Fibroblast of the conjunctiva (primary cell): ENCODE measurements around the gene POLR1E.
A peak's percentile ranks its signal among the peaks of the same experiment; 100 is the strongest.

Experiments used
- DNase-seq: peaks from one replicate; pipeline ENCODE4 v3.0.0-alpha.2; 2010; ENCODE audit warnings: low read depth

Gene POLR1E

DNA sequence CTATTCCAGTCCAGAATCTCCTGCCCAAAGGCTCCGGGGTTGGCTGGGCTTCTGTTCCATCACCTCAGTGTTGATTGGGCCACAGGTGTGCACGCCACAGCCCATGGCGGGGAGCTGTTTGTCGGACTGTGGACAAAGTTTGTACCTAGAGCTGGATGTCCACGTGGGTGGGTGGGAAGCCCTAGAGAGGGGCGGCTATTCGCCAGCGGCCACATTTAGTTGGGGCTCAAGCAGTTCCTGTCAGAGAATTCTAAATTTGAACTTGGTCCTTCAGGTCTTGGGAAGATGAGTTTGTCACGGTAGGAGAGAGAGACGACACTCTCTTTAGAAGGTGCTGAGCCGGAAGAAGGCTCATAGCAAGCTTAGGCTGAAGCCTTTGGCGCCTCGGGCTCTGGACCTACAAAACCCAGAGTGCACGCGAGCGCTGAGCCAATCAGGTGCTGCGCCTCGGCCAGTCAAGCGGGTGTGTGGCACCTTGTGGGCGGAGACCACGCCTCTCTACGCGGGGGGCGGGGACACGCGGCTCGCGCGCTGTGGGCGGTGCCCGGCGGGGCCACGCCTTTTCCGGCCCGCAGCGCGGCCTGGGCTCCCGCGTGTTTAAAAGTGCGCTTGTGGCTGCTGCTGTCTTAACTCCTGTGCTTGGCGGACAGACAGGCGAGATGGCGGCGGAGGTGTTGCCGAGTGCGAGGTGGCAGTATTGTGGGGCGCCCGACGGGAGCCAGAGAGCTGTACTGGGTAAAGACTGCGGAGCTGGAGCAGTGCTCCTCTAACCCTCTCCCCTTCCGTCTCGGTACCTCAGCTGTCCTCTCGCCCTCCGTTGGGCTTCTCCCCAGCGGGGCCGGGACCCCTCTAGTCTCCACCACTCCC is at the start of gene POLR1E:
POLR1E (plus strand) TSS at position 560 of the 867 bp plus-strand sequence; CDS start at position 660, 100 bp downstream.
- DNase-seq: peak; percentile 82

DNA sequence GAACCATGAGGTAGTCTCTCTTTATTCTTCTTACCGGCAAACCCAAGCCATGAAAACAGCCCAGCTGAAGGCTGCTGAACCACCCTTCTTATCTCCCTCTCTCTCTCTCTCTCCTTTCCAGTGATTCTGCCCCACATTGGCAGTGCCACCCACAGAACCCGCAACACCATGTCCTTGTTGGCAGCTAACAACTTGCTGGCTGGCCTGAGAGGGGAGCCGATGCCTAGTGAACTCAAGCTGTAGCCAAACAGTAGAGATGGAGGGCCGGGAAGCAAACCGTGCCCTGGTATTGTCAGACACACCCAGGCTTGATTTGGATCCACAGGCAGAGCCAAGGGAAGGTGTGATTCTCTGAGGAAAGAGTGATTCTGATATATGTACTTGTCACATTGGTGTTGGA is 49.2 kb upstream of the POLR1E start:
- DNase-seq: no peak

- DNase-seq: no peak
Measured at GRCh38 chr9:37437010-37437409, 48.7 kb upstream of the POLR1E start.

DNA sequence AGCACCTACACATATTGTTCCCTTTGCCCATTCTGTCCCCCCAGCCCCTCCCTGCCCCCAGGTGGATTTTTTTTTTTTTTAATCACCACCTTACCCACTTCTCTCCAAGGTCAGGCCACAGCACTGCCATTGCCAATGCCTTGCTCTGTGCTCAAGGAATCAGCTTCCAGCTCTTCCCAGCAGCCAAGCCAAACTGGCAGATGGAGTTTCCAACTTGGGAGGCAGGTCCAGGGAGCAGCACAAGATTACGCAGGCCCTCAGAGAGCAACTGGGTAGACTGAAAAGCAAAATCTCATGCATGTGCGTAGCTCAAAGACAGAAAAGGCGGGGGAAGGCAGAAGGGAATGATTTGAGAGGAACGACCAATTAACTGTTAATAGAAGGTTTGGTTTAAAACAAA is 48.1 kb upstream of the POLR1E start:
- no peak for DNase-seq

- DNase-seq: no peak
Measured at GRCh38 chr9:37438359-37438758, 47.4 kb upstream of the POLR1E start.

DNA sequence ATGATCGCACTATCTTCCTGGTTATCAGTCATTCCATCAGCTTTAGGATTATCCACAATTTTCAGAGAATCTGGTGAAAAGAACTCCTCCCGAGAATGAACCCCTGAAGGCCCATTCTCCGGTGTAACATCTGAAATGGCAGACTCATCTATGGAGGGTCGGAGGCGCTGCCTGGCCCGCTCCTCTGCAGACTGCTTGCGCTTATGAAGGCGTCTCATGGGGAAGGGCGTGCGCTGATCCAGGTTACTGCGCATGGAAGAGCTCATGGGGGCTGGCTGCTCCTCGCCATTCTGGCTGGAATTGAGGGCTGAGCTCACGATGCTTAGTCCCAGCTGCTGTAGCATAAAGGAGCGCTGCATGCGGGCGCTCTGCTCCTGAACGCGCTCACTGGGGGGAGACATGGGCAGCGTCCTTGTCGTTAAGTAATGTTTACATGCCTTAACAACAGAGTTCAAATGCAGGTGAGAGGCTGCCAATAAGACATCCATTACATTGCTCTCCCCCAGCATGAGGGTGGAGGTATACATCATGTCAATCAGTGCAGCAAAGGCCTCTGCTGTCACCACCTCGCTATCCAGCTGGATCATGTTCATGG is 43.9 kb upstream of the POLR1E start:
- no peak for DNase-seq

- no peak for DNase-seq
Measured at GRCh38 chr9:37442556-37442955, 43.2 kb upstream of the POLR1E start.

GRCh38 chr9:37443566-37443965 is 42.2 kb upstream of the POLR1E start:
- no peak for DNase-seq

DNA sequence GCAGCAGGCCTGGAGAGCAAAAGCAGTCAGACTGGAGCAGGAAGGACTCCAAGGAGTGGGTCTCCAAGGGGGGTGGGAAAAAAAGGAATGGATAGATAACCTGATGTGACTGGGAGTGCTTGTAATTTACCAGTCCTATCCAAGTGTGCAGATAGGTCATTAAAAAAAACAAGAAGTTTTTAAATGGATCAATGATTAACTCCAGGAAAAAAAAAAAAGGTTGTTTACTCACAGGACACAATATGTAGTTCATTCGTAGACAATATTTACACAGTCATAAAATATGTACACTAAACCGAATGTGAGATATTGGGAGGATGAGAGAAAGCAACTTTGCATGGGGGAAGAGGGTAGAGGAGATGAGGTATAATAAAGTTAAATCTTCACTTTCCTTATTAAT is 40.9 kb upstream of the POLR1E start:
- DNase-seq: no peak

- DNase-seq: no peak
Measured at GRCh38 chr9:37445832-37446231, 39.9 kb upstream of the POLR1E start.

DNA sequence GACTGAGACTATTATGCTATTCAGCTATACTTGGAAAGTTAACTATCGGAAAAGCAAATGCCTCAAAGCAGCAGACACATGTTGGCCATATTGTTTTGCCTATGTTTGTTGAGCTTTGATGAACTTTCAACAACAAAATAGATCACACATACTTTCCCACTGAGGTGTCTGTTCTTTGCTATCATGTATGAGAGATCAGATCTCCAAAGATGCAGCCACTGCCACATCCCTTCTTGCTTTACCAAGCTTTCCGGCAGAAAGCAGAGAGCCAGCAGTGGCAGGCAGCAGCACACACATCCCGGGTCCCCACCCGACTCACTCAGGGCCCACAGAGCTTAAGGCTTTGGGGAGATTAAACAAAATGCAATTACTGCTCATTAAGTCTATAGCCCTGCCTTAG is 39.3 kb upstream of the POLR1E start:
- DNase-seq: no peak

DNA sequence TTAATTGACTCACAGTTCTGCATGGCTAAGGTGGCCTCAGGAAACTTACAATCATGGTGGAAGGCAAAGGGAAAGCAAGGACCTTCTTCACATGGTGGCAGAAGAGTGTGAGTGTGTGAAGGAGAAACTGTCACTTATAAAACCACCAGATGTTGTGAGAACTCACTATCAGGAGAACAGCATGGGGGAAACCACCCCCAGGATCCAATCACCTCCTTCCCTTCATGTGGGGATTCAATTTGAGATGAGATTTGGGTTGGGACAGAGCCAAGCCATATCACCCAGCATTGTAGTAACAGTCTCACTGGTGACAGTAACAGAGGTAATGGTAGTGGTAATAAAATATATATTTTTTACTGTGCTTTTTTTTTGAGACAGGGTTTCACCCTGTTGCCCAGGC is 38.6 kb upstream of the POLR1E start:
- no peak for DNase-seq

DNA sequence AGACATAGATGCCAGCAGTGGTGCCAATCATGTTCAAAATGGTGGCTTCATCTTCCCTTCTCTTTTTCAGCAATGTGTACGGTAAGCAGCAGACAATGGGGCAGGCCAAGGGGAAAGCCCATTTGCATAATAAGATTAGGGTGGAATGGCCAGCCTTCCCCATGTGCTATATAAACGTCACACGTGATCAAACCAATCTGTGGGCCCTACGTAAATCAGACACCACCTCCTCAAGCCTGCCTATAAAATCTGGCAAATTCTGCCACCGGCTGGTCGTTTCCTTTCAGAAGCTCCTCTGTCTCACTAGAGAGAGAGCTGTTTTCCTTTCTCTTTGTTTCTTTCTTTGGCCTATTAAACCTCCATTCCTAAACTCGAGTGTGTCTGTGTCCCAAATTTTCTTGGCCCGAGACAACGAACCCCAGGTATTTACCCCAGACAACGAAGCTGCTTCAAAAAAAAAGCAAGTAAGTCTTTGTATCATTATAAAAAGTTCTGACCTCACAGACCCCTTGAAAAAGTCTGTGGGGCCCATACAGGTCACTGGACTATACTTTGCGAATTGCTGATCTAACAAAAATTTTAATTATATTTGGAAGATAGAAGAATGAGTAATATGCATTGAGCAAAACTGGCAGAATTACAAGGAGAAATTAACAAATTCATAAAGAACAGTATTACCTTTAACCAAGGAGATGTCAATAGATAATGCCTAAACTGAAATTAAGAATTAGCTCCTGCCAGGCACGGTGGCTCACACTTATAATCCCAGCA is 35.7 kb upstream of the POLR1E start:
- no peak for DNase-seq

DNA sequence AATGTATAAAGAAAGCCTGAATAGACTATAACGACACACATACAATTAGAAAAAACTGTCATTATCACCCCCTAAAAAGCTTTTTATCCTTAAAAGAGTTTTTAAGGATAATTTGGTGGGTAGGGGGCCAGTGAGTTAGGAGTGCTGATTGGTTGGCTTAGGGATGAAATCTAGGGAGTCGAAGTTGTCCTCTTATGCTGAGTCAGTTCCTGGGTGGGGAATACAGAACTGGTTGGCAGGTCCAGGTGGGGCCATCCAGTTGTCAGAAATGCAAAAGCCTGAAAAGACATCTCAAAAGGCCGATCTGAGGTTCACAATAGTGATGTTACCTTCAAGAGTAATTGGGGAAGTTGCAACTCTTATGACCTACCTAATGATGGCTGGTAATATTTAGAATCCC is 34.1 kb upstream of the POLR1E start:
- no peak for DNase-seq

- DNase-seq: no peak
Measured at GRCh38 chr9:37452611-37453010, 33.1 kb upstream of the POLR1E start.

DNA sequence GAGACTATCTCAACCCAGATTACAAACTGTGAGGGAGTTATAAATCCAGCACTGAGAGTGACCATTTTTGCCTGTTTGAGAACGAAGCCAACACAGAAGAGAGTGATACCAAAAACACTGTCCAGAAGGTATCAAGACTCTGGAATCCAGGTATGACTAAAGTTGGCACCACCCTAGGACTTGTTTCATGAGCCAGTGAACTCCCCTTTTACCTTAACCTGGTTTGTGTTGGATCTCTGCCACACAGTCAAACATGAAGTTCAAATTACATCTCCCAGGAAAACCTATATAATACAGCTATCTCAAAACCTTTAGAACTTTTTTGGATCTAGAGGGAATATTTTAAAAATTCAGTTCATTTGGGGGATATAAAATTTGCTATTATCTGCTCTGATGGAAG is 31.9 kb upstream of the POLR1E start:
- no peak for DNase-seq

GRCh38 chr9:37454238-37454637 is 31.5 kb upstream of the POLR1E start:
- DNase-seq: no peak

- DNase-seq: no peak
Measured at GRCh38 chr9:37455884-37456647, 29.7 kb upstream of the POLR1E start.

- no peak for DNase-seq
Measured at GRCh38 chr9:37456817-37457216, 28.9 kb upstream of the POLR1E start.

DNA sequence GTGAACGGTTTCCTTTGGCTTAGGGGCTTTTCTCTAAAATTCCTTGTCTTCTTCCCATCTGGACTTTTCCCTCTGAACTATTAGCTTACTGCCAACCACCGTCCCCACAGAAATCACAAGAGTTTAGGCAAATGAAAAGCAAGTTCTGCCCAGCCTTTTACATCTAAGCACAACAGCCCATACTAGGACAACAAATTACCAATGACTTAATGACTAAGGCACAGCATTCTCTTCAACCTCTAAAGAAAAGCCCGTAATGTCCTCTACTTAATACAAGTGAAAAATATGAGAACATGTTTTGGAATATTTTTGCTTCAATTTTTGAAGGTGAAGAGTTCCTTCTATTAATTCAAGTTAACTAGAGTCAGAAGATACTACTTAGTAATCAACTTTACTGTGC is 21.7 kb upstream of the POLR1E start:
- DNase-seq: no peak

DNA sequence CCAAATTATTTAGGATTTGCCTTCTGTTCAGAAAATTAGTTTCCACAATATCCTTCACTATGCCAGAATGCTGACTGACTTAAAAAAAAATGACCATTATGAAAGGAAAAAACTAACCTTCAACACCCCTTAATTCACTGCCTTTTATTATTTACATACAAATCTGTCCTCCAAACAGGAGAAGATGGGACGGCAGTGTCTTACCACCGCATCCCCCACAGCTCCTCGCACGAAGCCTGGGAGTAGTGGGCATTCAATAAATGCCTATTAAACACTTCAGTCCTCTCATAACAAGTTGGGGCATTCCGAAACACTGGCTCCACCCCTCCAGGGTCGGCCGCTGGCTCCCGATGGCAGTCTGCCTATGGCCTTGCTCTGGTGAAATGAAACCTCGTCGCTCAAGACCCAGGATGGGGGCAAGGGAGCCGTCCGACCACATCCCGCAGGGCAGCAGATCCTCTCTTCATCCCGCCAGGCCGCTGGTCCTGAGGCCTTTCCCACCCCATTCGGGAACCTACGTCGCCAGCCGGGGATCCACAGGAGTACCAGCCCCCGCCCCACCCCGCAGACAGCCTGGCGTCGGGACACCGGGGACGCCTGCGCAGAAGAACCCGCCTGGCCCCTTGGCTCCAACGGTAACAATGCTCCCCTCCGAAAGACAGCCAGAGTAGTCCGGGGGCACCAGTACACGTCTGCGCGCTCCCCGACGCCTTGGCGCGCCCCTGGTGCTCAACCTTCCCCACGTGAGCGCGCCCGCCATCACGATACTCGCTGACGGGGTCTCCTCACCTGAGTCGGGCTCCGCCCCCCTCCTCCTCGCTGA is 21.1 kb upstream of the POLR1E start:
- peak; percentile 34 for DNase-seq
